GM20431 (cell line): Measurements from ENCODE around the gene STX17.

Experiments
- in situ Hi-C: fragments of 300-500 bp; cut with MseI, MboI; formaldehyde crosslinking; loops from one replicate; pipeline ENCODE4 v1.15.0; 2020; ENCODE audit warnings: low sequenced_read_pairs; ENCODE audit not compliant: unreplicated experiment

STX17 gene

DNA sequence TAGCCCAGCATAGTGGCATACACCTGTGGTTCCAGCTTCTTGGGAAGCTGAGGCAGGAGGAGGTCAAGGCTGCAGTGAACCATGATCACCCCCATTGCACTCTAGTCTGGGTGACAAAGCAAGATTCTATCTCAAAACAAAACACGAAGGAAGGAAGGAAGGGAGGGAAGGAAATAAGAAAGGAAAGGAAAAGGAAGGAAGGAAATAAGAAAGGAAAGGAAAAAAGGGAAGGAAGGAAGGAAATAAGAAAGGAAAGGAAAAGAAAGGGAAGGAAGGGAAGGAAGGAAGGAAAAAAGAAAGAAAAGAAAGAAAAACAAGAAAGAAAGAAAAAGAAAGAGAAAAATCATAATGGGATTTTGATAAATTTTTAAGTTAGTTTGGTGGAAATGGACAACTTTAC, 3.1 kb upstream of the STX17 start:
- in situ Hi-C loops: no loop called here

DNA sequence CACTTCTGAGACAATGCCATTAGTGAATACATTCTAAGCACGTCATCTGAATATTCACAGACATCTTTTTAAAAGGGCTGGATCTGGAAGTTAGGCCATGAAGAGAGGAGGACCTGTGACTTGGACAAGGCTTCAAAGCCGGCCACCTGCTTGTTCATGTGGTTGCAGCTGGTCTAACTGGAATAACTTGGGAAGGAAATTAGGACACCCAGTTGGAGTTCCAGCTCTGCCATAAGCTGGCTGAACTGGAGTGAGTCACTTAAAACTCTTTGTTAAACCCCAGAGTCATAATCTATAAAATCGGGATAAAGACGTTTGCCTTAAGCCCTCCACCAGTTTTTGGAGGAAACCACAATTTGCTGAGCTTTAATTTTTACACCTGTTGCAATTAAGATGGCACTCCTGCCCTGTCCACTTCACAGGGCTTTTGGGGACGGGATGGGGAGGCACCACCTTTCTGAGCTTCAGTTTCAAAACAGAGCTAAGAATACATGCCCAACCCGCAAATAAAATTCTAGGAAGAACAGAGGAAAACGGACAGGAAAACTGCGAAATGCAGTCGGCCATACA, 536 bp upstream of the STX17 start:
- in situ Hi-C loops: no loop called here

DNA sequence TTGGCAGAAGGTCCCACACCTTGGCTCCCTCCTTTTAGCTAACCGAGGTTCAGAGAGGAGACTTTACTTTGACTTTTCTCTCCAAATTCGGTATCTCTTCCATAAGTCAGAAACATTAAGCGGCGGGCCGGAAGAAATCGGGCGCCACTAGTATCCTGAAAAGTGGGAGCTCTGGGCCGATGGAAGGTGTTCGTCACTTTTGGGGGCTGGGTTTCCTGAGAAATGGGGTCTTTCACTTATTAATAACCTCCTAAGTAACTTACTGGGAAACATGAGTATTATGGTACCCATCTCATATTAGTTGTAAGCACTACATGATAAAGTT, 716 bp downstream of the STX17 start:
- in situ Hi-C loops: no loop called here

DNA sequence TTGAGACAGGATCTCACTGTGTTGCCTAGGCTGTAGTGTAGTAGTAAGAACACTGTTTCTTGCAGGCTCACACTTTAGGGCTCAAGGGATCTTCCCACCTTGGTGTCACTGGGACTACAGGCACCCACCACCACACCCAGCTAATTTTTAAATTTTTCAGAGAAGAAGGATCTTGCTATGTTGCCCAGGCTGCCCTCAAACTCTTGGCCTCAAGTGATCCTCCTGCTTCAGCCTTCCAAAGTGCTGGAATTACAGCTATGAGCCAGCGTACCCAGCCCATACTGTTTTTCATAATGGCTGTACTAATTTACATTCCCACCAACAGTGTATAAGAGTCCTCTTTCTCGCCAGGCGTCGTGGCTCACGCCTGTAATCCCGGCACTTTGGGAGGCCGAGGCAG, 5.1 kb downstream of the STX17 start:
- in situ Hi-C loops: no loop called here

DNA sequence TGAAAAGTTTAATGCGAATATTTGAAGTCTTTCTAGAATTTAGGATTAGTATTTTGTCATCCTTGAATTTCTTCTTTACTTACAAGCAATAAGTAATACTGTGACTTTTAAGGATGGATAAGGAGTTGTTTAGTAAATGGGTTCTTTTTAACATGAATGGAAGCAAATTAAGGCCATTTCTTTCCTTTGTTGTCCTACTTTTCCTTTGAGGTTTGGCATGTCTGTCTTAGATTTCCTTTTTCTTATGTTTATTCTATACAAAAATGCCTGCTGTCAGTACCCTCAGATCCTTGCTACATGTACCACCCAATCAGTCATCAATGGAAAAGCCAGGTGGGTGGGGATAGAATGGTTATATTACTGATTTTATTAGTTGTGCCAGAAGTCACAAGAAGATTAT, 10.2 kb downstream of the STX17 start:
- in situ Hi-C loops: no loop called here

DNA sequence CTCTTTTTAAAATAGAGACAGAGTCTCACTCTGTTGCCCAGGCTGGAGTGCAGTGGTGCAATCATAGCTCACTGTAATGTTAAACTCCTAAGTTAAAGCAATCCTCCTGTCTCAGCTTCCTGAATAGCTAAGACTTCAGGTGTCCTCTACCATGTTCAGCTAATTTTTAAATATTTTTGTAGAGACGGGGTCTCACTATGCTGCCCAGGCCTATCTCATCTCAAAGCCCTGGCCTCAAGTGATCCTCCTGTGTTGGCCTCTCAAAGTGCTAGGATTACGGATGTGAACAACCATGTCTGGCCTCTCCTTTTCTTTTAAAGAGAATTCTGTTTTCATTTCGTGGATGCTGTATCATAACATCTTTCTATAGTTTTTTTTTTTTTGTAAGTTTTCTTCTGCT, 11.7 kb downstream of the STX17 start:
- in situ Hi-C loops: no loop called here

DNA sequence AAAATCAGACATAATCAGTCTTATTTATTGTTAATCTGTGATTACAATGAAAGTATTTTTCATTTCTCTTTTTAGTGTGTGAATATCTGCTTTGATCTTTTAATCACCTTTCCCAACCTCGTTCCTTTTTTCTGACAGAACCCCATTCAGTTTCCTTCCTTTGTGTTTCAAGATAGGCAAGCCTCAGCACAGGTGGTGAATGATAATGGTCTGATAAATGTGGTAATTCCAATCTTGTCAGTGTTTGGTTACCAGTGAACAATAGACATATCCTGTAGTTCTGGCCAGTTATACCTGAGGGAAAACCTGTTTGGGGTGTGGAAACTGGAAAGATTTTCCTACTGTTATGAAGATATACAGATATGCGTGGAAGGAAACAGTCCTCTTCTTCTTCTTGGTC, 13.5 kb downstream of the STX17 start:
- in situ Hi-C loops: no loop called here

DNA sequence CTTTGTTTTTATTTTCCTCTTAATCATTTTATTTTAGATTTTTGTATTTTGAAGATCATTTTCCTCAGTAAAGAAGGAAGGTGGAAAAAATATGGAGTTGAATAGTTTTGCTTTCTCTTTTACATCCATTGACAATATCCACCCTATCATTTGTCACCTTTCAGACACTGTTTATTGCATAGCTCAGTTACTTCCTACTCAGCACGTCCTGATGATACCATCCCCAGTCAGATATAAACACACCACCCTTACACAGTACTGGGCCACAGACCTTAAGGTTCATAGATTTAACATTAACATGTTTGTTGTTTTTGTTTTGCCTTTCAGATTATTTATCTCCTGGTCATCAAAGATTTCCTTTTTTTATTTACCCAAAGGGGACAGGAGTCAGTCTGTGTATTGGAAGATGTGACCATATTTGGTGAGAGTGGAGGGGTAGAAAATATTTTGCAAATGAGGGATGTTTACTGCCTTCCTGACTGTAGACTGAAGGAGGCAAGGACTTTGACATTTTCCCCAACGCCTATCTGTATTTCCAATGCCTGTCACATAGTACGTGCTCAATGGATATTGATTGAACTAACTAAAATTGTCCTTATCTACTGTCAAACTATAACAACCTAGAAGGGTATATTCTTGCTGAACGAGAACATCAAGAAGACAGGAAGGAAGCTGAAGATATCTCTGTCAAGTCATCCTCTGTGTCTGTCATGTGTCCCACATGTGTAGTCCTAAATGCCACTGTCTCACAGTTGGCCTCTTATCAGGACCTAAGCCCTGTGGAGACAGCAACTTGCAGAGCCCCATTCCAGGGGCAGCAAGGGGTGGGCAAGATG, 15.6 kb downstream of the STX17 start:
- in situ Hi-C loops: no loop called here

DNA sequence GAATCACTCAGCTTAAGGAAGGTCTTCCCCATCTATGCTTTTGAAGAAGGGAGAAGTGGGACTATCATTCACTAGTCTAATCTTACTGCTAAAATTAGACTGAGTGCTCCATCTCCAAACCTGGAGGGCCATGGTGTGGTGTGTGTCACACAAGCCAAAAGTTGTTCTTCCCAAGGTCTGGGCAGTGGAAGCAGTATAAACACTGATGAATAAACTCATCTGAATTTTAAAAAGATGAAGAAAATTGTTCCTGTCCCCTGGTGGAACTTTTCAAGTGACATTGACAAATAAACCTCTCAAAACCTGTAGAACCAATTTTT, 16.2 kb downstream of the STX17 start:
- in situ Hi-C loops: no loop called here

DNA sequence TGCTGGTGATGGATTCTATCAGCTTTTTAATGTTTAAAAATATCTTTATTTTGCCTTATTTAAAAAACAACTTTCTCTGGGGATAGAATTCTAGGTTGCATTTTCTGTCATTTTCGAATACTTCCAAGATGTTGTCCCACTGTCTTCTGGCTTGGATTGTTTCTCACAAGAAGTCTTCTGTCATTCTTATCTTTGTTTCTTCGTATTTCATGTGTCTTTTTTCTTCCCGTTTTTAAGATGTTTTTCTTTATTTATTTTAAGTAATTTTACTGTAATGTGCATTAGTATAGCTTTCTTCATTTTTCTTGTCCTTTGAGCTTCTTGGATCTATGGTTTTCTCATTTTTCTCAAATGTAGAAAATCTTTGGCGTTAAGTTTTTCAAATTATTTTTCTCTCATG, 19.1 kb downstream of the STX17 start:
- in situ Hi-C loops: no loop called here

DNA sequence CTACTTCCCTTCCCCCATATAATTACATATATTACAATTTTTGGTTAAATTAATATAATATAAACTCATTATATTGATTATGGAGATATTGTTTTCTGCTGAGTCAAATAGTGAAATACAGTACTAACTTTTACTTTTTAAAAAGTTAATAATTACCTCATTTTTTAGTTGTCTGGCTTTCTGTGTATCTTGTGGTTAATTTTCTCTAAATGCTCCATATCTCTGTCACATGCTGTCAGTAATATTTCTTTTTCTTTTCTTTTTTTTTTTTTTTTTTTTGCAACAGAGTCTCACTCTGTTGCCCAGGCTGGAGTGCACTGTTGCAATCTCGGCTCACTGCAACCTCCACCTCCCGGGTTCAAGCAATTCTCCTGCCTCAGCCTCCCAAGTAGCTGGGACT, 23.2 kb downstream of the STX17 start:
- in situ Hi-C loops: no loop called here

DNA sequence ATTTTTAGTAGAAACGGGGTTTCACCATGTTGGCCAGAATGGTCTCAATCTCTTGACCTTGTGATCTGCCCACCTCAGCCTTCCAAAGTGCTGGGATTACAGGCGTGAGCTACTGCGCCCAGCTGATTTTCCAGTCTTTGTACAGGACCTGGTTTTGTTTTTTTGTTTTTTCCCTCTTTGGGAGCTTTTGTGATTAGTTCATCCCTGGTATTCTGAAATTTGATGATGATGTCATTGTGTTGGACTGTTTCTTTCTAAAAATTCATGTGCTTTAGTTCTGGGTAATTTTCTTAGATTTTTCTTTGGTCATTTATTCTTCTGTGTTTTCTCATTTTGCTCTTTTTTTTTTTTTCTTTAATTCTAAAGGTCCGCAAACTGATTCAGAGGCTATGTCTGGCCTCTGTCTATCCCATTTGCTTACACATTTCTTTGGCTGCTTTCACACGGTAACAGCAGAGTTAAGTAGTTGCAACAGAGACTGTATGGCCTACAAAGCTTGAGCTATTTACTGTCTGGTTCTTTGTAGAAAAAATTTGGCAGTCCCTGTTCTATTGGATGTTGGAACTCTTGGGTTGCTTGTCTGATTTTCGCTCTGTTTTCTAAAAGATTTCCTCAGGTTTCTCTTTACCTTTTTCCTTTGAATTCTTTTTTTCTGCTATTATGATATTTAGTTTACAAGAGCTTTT, 24.8 kb downstream of the STX17 start:
- in situ Hi-C loops: no loop called here

DNA sequence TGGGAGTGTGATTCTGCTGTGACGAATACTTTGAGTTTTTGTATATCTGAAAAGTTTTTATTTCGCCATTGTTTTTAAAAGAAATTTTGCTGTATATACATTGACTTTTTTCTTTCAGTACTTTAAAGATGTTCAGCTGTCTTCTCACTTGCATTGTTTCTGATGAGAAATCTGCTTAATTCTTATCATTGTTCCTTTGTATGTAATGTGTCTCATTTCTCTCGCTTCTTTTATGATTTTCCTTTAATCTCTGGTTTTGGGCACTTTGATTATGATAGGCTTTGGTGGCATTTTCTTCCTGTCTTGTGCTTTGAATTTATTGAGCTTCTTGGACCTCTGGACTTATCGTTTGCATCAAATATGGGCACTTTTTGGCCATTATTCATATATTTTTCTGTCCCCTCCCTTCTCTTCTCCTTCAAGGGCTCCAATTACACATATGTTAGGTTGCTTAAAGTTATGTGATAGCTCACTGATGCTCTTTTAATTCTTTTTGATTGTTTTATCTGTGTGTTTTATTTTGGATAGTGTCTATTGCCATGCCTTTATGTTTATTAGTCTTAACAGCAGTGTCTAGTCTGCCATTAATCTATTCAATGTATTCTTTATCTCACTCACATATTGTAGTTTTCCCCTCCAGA, 30.6 kb downstream of the STX17 start:
- in situ Hi-C loops: no loop called here

DNA sequence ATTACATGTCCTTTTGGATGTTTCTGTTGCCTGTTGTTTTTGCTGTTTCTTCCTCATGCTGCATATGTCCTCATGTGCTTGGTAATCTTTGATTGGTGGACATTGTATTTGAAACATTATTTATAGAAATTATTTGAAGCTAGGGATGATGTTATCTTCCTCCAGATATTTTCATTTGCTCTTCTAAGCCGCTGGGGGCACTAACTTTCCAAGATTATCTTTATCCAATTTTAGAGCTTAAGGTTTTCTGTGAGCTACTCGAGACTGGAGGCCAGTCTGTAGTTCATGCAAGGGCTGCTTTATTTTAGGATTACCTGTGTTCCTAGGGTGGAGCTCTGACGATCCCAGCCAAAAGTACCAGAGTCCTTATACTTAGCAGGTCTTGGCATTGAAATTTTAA, 40.9 kb downstream of the STX17 start:
- in situ Hi-C loops: no loop called here

DNA sequence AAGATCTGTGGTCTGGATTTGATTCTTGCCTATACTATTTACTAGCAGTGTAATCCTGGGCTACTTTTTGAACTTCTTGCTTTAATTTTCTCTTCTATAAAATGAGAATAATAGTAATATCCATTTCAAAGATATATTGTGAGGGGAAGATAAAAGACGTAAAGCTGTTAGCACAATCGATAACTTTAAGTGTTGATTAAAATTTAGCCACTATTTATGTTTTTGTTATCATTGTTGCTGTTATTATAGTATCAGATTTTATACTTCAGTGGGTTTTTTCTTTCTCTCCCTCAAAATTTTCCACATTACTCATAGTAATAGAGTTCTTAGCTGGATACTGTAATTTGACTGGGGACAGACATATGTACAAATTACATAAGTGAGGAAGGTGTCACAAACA, 42.0 kb downstream of the STX17 start:
- in situ Hi-C loops: no loop called here

DNA sequence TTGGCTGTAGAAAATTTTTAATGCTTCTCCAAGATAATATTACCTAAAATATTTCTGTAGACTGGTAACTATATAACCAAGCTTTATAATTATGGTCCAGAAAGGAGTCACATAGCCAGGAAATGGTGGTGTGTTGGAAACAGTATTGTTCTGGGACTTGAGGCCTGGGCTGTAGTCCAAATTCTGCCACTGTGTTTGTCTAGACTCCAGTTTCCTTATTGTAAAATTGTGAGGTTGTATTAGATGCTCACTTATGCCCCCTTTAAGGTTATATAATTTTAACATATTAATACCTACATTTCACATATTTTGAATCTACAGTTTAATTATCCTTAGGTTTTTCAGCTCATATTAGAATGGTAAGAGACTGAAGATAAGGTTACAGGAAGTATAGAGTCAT, 42.4 kb downstream of the STX17 start:
- in situ Hi-C loops: no loop called here

DNA sequence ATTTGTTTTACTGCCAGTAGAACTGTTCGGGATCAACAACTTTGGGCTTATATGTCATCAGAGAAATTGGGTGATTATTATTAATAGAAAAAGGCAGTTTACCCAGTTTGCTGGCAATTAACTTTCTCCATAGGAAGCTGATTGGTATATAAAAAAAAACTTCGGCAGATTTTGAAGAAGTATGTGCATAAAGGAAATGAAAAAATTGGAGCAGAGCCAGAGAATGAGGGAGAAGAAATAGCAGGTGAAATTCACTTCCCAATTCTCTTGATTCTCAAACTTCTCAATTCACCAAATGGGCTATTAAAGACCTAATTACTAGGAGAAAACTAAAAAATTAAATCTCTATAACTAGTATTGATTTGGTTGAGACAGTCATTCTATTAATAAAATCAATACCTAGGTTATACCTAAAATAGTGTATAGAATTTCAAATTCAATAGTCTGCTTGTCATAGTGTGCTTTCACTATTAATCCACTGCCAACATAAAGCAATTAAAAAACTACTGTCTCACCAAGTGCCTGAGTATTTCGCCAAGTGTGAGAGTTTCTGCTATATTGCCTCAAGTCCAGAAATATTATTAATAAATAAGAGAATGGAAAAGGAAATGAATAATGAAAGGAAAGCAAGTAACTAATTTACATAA, 47.5 kb downstream of the STX17 start:
- in situ Hi-C loops: no loop called here

DNA sequence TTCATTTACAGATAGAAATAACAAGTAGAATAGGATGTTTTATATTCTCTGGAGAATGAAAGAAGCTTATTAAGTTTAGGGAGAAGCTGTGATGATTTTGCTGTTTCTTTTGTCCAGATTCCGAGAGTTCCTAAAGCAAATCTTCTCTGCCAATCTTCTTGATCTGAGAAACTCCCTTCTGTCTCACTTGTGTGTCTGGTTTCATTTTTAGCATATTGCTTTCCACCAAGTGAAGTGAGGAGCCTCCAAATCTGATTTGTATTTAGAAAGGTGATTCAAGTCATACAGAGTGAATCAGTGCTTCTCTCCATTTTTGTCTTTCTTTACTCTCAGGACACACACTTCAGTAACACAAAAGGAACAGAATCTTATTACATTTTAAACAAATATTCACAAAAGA, 48.4 kb downstream of the STX17 start:
- in situ Hi-C loops: no loop called here

DNA sequence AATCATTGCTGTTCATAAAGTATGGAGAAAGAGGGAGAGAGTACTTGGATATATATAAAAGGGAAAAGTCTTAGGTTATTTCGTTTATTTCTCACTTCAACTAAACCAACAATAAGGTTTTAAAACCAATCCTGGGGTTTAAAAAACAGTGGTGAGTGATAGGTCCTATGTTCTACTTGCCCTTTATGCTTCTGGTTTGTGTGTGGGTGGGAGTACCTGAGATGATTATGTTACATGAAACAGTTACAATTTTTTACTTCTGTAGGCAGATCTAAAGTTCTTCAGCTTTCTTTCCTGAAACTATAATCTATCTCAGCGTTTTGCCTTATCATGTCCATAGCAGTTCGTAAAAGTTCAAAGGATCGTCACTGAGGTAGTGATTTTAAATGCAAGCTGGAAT, 49.2 kb downstream of the STX17 start:
- in situ Hi-C loops: no loop called here

DNA sequence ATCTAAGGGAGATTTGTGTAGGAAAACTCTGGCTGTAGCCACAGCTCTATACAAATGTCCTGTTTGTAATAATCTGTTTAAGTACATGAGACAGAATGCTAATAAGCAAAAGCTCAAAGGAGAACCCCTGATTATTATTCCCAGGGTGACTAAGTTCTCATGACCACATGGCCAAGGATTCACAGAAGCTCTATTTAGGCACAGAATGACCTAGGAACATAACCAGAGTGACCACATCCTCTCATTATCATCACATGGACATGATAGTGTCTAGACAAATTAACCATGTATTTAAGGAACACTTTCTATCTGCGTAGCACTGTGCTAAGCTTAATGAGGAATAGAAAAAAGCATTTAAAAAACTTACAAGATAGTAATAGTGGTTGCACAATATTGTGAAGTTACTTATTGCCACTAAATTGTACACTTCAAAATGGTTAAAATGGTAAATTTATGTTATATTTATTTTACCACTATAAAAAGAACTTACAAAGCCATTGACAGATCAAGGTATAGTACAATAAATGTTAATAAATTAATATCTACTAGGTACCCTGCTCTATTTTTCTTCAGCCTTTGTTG, 56.3 kb downstream of the STX17 start:
- in situ Hi-C loops: no loop called here

DNA sequence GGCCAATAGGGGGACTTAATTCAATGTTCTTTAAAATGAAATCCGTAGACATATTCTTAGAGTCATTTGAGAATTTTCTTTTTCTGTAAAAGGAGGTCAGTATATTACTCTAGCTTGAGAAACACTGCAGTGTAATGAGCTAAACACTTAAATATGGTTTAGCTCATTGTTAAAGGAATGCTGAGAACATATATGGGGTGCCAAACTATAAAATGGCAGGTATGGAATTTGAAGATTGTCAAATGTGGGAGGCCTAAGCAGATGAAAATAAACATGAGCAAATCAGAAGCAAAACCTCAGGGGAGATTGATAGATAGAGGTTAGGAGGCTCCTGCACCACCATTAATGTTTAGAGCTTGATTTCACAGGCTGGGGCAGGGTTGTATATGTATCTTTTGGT, 57.9 kb downstream of the STX17 start:
- in situ Hi-C loops: no loop called here
